Fibroblast of the conjunctiva (primary cell): Measurements from ENCODE around the gene SLC44A4.

Experiments used
- DNase-seq: peaks from one replicate; pipeline ENCODE4 v3.0.0-alpha.2; 2010; ENCODE audit warnings: low read depth

Gene SLC44A4

DNA sequence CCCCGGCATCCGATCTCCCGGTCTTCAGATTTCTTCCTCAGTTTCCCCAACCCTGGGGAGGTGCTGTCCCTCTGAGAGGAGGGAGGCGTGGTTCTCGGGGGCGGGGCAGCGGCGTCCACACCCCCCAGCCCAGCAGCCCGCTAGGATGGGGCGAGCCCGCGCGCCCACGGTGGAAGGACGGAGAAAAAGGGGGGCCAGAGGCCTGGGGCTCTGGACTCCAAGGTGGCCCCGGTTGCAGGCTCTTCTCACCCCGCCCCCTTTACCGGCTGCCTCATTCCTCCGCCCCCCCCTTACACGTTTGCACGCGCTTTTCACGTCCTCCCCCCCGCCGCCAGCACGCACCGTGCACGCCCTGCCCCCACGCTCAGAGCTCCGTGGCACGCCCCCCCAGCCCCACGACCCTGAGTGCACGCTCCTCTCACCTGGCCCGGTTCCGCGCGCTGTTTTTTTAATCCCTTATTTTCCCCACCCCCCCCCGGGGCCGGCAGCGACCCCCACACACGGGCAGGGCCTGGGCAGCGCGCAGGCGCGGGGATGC is 22.7 kb upstream of the SLC44A4 start:
- no peak for DNase-seq

DNA sequence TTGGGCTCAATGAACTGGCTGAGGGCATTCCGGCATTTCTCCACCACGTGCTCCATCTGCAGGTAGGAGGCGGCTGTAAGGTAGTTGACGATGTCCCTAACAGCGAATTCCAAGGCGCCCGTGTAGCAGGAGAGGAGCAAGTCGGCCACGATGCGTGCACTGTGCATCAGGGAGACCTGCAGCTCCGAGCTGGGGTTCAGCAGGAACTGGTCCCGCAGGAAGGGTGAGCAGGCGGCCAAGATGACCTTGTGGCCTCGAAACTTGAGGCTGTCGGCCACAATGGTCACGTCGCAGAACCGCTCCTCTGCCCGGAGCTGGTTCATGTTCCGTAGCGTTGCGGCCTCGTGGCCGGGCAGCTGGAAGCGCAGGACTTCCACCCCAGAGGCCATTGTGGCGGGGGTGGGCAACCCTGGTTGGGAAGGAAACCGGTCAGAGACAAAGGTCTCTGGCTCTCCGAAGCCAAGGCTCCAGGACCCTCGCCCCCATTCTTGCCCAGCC is 22.2 kb upstream of the SLC44A4 start:
- no peak for DNase-seq

DNA sequence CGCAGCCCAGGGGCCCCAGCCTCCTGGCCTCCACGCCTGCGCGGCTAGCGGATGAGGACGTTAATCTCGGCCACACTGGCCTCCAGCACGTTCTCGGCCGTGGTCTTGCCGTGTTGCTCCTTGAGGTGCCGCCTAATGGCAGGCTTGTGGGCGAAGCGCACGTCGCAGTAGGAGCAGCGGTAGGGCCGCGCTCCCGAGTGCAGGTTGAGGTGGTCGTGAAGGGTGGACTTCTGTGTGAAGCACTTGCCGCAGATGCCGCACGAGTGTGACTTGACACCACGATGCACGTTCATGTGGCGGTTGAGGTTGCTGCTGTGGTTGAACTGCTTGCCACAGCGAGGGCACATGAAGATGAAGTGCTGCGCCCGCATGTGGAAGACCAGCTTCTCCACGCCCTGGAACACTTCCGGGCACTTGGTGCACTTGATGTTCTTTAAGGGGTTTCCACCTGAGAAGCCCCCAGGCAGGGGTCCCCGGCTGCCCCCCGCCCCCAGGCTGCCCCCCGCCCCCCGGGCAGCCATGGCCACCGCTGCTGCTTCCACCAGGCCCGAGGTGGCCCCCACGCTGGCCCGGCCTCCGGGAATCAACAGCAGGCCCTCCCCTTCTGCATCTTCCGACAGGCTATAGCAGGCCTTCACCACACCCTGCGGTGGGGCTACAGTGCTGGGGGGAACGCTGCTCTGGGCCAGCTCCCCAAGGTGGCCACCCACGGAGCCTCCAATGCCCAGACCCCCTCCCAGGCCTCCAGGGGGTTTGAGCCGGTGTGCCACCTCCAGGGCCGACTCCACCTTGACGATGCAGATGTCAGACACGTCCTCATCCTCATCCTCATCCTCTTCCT is 21.3 kb upstream of the SLC44A4 start:
- no peak for DNase-seq

DNA sequence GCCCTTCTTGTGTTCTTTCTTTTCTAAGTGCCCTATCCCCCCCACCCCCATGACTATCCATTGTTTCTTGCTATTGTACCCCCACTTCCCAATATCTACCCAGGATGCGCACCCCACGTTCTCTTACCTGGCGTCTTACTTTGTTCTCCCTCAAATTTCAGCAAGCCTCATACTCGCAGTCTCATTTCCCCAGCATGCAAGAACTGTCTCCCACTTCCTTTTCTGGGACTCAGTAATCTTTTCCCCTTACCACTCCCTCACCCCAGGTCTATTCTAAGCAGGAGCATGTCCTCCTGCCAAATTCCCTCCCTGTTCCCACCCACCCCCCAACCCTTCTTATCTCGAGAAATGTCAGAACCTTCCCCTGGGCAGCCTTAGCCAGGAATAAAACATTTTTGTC is 20.4 kb upstream of the SLC44A4 start:
- DNase-seq = no peak

DNA sequence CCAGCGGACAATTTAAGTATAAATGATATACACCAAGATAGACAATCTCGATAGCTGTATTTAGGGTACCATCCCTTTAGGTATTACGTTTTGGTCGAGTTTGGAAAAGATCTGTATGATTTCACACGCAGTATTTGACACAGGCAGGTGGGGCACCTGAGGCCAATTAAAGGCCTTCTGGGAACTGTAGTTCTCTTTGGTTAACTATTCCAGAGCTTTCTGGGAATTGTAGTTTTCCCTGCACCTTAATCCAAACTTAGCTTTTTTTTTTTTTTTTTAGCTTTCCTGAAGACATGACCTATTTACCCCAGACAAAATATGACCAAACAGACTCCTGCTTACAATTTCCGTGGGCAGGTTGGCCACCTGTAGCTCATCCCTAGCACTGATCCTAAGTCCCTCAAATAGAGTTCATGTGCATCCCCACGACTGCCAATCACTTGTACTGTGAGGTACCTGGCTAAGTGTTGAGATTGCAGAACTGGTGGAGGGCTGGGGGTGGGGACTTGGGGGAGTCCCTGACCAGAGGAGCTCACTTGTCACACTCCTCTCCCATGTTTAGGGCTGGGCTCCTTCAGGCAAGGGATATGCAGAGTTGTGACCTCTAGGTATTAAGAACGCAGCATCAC is 19.7 kb upstream of the SLC44A4 start:
- DNase-seq = no peak

DNA sequence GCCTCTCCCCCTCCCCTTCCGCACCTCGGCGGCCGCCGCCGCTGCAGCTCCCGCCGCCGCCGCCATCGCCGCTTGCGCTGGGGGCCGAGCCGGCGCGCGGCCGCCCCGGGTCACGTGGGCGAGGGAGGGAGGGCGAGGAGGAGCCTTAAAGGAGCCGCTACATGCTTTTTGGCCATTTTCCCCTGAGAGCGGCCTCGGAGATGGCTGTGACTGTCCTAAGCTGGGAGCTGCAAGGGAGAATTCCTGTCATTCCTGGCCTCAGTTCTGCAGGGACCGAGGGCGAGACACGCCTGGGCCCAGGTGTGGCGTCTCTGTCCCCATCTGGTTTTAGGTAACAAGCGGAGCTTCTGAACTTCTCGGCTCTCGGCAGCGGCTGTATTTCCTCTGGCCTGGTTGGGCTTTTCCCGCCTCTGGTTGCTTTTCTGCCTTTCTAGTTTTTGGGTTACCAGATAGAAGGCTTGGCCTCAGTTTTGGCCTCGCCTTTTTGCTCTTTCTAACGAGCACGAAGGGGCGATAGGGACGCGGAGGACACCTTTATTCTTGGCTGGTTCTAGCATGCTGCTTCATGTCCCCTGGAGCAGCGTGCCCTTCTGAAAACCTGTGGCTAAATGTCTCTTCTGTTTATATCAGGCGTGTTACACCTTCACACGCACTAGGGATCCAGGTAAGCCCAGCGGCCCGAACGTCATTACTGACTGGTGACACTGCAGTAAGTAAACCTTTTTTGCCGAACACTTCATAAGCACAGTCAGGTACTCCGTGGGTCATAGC is 19.0 kb upstream of the SLC44A4 start, which contains the start of gene EHMT2:
Gene EHMT2 (minus strand): TSS at position 87 of the 771 bp plus-strand sequence. CDS start 21 bp downstream, at position 66.
- DNase-seq = peak; percentile 45

DNA sequence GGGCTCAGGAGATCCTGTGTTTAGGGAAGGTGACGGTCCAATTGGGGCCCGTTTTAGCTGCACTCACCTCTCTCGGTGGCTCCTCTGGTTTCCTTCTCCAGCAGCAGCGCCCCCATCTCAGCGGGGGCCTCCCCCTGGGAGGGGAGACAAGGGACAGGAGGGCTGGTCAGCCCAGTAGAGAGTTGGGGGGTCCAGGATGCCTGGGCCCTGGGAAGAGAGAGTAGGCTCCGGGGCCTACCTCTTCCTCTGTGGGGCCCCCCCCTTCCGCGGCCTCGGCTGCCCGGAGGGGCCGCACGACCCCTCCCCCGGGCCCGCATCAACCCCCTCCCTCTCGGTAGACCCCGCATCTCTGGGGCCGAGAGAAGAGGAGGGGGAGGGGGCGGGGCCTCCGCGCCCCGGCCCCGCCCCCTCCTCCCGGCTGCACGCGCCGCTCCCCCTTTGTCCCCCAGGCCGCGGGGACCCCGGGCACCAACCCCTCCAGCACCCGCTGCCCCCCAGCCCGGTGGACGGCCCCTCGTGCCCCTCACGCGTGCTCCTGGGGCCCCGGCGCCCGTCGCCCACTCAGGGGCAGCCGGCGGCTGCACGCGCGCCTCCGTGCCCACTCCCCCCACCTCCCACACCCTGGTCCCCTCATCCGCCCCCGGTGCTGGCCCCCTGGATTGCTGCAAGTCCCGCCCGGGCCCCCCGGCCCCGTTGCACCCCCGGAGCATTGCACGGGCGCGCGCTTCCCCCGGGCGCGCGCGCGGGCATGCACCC is 18.2 kb upstream of the SLC44A4 start:
- DNase-seq = no peak

DNA sequence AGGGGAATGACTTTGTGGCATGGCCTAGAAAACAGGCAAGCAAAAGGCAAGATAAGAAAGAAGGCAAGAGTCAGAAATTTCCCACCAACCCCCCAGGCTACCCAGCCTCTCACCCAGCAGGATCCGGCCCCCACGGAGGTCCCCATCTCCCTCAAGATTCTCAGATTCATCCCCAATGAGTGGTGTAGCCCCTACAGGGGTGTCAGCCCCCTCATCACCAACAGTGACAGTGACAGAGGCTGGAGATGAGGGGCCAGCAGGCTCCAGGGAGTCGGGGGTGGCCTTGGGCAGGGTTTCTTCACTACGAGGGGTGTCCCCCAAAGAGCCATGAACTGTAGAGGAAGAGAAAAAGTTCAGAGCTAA is 17.7 kb upstream of the SLC44A4 start:
- DNase-seq = no peak

- no peak for DNase-seq
Observed at GRCh38 chr6:31892821-31893220, 14.0 kb upstream of the SLC44A4 start.

- DNase-seq = no peak
Observed at GRCh38 chr6:31889331-31889972, 10.7 kb upstream of the SLC44A4 start.

GRCh38 chr6:31888276-31889258 is 9.8 kb upstream of the SLC44A4 start:
- DNase-seq = no peak

GRCh38 chr6:31887173-31888007 is 8.6 kb upstream of the SLC44A4 start:
- DNase-seq = no peak

- DNase-seq = no peak
Observed at GRCh38 chr6:31886541-31886991, 7.8 kb upstream of the SLC44A4 start.

GRCh38 chr6:31884528-31885035 is 5.8 kb upstream of the SLC44A4 start:
- DNase-seq = no peak

- DNase-seq = no peak
Observed at GRCh38 chr6:31883676-31884075, 4.9 kb upstream of the SLC44A4 start.

DNA sequence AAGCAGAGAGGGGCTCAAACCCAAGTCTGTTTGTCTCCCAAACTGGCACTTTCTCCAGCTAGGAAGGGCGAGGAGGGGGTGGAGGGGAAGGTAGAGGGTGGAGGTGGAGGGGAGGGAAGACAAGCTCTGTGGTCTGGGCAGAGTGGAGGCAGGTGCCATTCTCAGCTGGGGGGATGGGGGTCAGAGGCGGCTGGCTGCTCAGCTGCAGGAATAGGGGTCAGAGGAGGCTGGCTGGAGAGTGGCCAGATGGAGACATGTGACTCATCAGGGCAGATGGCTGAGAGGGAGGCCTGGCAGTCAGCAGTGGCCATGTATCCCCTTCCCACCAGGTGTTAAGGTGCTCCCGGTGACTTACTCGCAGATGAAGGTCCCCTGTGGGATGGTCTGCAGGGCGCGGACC is 3.5 kb upstream of the SLC44A4 start:
- DNase-seq = no peak

DNA sequence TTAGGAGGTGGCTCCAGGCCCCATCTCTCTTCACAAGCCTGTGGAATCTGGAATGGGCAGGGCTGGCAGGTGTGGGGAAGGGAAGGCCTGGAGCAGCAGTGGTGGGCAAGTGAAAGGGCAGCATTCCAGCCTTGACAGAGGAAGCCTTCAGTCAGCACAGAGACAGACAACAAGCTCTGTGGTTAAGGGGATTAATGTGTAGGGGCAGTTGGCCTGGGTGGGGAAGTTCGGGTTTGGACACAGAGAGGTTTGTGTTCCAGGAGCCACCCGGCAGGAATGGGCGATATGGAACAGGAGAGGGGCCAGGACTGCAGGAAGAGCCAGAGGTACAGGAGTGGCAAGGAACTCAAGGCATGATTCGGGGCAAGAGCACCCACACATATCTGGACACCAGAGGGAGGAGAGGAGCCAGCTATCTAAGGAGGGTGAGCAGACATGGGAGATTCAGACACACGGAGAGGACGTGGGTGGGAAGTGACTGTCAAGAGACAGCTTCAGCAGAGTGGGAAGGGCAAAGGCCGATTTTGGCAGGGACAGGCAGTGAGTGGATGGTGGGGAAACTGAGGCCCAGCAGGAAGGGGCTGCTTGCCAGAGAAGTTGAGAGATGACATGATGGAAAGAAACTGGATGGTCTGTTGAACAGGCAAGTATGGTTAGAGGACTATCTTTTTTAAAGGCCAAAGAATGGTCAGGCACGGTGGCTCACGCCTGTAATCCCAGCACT is 2.5 kb upstream of the SLC44A4 start:
- DNase-seq = no peak

DNA sequence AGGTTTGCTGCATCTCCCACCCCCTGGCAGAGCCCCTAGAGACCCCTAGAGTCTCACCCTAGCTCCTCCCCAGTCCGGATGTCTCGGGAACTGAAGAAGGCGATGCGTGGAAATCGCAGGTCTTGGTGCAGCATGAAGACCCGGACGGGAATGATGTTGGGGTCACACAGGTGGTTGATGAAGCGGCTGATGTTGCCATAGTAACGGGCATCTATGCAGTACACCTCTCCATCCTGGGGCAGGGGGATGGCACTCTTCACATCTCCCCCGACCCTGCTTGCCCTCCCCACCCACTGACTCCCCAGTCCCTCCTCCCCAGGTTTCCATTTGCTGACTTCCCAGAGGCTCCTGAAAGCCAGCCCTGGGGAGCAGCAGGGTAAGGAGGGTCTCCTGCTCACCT is 1.8 kb upstream of the SLC44A4 start:
- DNase-seq = no peak
